Stimulated activated CD4-positive, alpha-beta T cell treated with anti-CD3 and anti-CD28 coated beads, Interleukin-12 subunit alpha, Interleukin-12 subunit beta, amount 100 ng/mL, for 24 hours (primary cell): ENCODE measurements around the gene SPIRE1.

Experiments used
- DNase-seq, 2 experiments: peaks; one replicate each; pipeline ENCODE4 v3.0.0-alpha.2; 2020; ENCODE audit warnings: low read depth in 2 of 2

The SPIRE1 gene

DNA sequence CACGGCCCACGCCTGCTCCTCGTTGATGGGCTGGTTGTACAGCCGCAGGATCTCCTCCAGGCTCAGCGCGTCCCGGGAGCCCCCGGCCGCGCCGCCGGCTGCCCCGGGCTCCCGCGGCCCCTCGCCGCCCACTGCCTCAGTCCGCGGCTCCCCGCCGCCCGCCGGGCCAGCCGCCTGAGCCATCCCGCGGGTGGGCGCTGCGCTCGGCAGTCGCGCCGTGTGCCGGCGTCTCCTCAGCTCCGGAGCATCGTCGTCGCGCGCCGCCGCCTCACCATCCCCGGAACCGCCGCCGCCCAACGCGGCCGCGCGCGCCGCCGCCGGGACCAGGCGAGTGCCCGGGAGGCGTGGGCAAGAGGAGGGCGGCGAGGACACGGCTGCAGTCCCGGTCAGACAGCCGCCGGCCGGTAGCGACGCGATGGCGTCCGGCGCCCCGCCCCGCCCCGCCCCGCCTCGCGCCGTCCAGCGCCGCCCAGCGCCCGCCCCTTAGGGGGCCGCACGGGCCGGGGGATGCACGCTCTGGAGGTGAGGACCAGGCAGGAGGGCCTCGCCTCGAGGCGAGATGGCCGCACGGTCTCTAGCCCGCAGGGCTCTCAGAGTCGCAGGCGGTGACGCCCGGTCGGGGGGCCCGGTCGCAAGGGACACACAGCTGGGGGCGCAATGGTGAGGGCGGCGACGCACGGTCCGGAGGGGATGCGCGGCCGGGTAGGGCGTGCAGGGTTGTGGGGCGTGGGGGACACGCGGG, at the start of gene SPIRE1:
SPIRE1 (minus strand) TSS at position 424 of the 742 bp plus-strand sequence; CDS start at position 183, 241 bp downstream.
- DNase-seq, result no peak

DNA sequence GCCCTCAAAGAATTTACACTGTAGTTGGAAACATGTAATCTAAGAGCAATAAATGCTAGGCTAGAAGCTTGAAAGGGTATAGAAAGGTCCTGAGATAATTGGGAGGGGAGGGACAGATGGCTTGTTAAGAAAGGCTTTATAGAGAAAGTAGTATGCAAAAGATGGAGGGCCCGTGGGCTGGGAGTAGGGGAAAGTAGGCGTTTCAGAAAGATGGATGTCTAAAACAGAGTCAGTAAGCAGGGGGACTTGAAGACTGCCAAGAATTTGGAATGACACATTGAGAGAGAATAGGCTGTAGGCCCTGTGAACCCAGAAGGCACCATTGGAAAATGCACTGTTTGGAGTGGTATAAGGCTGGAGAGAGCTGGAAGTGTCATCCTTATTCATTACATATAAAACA, 45.8 kb upstream of the SPIRE1 start:
- no peak for DNase-seq

DNA sequence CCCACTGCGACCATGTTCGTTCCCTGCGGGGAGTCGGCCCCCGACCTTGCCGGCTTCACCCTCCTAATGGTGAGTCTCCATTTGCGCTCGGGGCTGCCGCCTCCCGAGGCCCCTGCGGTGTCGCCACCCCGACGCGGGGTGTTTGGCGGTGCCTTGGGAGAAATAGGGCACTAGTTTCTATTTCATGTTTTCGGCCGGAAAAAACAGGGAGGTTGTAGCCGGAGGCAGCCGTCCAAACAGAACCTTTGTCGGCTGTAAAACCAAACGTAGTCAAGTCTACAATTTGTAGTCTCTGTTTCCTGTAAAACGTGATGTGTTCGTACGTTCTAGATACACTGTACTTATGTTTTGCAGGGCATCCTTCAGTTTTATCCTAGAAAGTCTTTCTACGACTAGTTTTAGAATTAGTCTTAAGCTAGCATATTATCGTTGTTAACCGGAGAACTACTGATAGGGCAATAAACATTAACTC, 45.2 kb upstream of the SPIRE1 start:
- DNase-seq, result no peak

DNA sequence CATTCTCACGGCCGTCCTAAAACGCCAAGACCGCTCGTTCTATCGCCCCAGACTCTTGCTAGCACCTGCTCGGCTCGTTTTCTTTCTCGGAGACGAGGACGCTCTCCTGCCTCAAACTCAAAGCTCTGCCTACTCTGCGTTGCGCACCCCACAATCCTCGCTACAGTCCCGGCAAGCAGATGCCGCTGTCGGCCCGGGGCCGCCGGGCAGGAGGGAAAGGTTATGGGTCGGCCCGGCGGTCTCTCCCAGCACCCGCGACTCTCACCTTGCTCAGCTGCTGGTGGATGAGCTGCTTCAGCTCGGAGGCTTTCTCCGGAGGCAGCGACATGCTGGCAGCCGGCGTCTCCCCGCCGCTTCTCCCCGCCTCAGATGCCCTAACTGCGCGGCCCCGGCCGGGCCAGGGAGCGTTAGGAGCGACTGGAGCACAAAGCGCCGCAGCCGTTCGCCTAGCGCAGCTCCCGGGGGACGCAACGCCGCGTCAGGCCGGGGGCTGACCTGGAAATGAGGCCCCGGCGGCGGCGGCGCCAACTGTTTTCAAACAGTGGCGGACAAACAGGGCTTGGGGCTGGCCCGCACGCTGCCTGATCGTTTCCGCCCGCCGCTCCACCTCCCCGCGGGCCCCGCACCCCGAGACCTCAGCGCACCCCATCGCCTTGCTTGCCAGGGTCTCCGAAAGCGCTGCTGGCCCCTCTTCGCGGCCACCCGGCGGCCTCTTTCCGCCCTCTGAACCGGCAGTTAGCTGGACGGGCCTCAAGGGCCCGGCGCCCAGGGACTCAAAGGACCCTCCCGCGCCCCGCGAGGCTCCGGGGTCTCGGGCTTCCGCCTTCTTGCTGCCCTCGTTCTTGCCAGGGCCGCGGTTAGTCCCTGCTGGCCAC, 44.6 kb upstream of the SPIRE1 start, which contains the start of the genes CEP76 and PSMG2:
CEP76 (minus strand) TSS at position 503 of the 875 bp plus-strand sequence; CDS start at position 328, 175 bp downstream.
PSMG2 (plus strand) TSS at position 822 of the 875 bp plus-strand sequence. CDS start 66 bp downstream, outside the sequence.
- peak; percentile 73 to 74 for DNase-seq

DNA sequence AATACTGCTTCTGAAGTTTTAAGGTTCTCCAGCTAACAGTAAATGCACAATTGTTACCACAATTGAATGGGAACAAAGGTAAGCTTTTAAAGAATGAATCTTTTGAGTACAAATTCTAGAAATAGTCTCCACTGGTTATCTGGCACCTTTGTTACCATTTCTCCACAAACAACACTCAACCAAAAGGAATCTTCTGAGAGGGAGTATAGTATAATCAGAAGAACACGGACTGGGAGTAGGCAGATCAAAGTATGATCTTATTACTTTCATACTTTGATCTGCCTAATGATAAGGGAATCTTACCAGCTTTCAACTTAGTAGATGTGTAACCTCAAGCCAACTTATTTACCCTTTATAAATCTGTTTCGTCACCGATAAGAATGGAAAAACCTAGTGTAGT, 43.3 kb upstream of the SPIRE1 start:
- no peak for DNase-seq

DNA sequence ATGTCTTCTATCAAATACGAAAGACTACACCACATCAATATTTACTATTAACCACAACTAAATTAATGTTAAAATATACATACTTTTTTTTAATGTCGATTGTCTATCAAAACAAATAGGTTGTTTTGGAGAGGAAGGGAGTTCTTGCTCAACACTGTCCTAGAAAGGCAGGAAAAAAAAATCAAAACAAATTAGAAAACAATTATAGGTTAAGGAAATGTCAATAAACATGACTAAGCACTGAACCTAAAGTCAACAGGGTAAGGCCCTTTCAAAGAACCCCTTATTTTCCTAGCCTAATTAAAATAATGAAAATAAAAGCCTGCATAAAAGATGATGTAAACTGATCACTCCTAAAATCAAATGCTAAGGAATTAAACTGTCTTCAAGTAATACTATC, 41.8 kb upstream of the SPIRE1 start:
- DNase-seq, result no peak

DNA sequence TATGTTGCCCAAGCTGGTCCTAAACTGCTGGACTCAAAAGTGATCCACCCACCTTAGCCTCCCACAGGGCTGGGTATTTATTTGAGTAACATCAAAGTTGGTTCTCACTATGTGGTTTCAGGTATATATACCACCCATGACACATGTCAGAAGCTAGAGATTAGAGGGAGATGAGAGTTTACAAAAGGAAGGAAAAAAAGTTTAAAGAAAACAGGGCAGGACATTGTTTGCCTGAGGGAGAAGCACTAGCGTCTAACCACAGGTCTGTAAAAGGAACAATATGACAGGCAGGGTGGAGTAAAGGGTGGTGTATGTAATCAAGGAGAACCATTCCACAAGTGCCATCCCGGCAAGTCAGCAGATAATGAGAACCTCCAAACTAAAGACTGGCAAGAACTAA, 36.1 kb upstream of the SPIRE1 start:
- no peak for DNase-seq

DNA sequence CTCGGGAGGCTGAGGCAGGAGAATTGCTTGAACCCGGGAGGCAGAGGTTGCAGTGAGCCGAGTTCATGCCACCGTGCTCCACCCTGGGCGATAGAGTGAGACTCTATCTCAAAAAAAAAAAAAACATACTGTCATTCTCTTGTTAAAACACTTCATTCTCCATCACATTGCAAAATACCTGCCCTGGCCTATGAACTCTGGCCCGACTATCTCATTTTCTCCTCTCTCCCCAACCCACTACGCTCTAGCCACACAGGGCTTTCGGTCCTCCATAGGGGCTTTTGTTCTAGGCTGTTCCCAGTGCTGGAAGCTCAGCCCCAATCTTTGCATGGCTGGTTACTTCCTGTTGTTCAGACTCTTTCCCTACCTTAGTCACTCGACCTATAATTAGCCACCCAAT, 34.3 kb upstream of the SPIRE1 start:
- DNase-seq, result no peak

DNA sequence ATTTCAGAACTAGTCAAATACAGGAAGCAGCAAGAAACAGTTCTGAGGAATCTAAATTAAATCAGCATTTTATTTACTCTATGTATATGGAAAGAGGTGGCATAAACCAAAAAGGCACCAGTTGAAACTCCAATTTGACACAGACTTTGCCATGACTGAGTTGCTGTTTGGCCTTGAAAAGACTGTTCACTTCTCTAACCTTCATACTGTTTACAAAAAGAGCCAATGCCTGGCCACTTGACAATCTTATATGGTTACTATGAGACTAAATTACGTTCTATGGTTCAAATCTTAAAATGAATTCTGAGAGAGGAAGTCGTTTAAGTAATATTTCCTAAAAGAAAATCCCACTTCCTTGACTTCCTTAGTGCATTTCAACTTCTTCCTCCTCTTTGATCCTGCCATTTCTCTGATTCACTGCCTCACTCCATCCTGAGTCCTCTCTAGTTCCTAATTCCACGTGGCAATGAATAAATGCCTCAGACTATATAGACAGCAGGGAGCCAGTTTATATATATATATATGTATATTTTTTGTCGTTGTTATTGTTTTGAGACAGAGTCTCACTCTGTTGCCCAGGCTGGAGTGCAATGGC, 31.4 kb upstream of the SPIRE1 start:
- no peak for DNase-seq

DNA sequence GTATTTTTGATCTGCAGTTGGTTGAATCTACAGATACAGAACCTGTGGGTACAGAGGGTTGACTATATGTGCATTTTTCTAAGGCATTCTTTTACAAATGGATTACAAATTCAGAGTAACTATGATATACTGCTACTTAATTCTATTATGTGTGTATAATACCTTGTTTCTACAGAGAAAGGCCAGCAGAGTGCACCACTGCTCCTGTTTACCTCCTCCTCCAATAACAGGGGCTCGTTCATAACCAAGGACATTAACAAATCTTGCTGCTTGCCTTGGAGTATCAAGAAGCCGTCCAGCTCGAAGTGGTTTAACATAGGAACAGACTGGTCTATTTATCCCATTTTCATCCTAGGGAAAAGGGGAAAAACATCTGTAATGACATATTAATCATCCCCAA, 28.2 kb upstream of the SPIRE1 start:
- no peak for DNase-seq

DNA sequence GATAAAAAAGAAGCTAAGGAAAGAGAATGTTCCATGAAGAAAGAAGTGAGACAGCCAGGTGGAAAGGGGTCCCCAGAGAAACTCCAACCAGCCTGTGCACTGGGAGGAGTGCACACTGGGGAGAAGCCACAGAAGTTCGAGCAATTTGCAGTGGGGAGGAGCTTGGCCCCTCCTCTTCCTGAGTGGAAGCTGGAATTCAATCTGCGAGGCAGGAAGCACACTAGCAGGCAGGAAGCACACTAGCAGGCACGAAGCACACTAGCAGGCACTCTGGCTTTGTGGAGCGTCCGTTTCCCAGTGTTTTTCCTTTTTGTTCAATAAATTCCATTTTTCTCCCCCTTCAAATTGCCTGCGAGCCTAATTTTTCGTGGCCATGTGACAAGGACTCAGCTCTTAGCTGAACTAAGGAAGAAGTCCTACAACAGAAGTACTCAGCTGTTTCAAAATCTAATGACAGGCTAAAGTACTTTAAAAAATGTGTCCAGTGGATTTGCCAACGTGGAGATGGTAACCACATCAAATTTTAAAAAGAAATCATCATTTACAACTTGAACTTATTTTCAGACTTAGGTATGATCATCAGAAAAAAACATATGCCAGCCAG, 21.4 kb upstream of the SPIRE1 start:
- no peak for DNase-seq

DNA sequence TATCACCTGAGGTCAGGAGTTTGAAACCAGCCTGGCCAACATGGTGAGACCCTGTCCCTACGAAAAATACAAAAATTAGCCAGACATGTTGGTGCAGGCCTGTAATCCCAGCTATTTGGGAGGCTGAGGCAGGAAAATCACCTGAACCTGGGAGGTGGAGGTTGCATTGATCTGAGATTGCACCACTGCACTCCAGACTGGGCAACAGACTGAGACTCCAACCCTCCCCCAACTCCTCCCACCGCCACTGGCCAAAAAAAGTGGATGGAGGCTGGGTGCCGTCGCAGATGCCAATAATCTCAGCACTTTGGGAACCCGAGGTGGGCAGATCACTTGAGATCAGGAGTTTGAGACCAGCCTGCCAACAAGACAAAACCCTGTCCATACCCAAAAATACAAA, 10.1 kb upstream of the SPIRE1 start:
- no peak for DNase-seq

DNA sequence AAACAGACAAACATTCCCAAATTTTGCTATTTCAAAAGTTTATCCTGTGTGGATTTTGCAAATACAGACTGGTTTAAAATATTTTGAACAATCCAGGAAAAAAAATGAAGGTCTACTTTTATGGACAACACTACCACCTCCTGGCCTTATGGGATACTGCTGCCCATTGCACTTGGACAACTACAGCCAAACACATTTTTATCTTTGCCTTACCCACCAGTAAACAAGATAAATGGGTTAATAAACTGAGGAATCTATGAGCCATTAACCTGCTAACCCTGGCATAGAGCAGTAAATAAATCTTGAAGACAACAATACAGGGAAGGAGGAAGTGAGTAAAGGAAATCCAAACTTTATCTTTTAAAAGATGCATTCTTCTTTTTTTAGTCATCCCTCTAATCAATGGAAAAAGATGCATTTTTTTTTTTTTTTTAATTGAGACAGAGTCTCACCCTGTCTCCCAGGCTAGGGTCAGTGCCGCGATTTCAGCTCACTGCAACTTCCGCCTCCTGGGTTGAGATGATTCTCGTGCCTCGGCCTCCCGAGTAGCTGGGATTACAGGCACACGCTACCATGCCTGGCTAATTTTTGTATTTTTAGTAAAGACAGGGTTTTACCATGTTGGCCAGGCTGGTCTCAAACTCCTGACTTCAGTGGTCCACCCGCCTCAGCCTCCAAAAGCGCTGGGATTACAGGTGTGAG, 2.1 kb upstream of the SPIRE1 start:
- no peak for DNase-seq

DNA sequence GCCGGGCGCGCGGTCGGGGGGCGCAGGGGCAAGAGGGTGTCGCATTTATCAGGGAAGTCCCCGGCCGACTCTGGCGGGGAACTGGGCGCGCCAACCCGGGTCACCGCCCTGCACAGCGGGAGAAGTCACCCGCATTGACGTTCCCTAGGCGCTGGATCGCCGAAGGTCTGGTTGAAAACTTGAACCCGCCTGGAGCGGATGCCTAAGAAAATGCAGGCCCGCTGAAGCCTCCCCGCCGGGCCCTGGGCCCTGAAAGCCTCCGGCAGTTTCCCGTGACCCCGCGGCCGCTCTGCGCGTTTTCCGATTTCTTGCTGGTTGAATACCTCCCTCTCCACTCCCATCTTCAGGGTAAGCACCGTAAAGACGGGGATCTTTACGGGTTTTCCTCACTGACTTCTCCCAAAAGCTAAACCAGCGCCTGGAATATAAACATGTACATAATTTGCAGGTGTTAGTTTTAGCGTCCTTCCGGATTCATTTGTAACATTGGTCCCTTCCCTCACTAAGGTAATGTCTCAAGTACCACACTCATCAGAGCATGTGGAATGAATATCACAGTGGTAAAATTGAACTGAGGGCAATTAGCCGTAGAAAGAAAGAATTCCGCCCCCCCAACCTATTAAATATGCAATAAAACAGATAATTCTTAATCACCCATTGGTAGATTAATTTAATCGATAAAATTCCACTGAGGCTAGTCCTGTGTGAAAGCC, 675 bp upstream of the SPIRE1 start:
- DNase-seq, result no peak

DNA sequence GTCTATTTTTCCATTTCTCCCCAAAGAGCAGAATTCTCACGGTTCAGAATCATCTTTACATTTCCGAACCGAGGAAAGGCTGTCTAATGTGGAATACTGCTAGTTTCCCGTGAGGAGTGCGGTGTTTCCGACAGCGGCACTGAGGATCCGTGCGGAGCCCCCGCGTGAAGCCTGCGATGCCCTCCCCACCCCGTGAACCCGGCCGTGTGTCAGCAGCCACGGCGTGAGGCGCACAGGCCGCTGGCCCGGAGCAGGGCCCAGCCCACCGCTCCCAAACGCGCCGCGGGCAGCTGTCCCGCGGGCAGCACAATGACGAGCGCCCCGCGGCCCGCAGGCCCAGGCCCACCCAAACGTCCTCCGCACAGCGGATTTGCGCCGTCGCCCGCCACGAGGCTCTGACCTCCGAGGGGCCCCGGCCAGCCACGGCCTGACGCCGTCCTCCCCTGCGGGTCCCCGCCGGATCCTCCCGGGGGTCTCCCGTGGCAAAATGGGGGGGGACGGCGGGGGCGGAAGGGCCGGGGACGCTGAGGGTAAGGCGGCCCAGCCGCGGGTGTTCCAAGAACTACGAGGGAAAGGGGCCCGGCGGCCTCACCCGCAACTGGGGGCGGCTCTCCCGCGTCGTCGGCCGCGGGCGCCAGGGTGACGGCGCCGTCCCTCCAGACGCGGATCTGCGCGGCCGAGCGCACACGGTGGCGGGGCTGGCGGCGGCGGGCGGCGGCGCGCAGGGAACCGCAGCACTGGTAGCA, 796 bp downstream of the SPIRE1 start:
- DNase-seq, result peak in 1 of 2 experiments; percentile 11

DNA sequence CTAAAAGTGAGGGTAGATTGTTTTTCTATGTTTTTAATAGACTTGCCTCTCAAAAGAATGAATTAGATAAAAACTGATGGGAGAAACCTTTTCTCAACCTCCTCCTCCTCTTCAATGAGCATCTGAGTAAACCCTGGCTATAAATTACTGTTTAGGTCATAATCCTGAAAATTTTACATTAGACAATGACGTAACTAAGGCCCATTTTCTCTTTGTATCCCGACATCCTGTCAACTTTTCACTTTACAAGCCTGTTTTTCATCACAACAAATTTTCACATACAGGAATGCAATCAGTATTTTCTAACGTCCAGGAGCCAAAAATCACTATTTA, 1.3 kb downstream of the SPIRE1 start:
- no peak for DNase-seq

DNA sequence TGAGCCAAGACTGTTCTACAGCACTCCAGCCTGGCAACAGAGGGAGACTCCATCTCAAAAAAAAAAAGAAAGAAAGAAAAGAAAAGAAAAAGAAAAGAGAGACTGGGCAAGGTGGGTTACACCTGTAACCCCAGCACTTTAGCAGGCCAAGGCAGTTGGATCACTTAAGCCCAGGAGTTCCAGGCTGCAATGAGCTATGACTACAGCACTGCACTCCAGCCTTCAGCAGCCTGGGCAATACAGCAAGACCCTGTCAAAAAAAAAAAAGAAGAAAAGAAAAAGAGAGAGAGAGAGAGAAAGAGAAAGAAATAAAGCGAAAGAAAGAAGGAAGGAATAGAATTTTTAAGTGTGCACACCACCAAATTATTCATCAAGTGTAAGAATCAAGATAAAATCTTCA, 2.9 kb downstream of the SPIRE1 start:
- no peak for DNase-seq

DNA sequence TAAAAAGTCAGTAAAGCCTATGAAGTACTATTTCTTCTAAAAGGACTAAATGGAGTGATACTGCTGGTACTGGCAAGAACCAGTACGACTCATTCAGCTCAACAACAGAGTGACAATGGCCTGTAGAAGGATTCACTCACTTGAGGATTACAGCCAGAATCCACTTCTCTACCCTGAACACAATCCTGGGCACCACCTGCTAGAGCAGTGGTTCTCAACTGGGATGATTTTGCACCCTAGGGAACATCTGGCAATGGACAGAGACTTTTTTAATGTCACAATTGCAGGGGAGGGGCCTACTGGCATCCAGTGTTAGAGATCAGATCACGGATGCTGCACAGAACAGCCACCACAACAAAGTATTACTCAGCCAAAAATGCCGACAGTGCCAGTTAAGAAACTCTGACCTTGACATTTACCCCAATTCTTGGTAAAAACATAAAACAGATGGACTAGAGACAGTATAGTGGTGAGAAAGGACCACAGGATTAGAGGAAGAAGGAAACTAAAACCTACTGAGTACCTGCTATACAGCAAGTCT, 5.0 kb downstream of the SPIRE1 start:
- no peak for DNase-seq

DNA sequence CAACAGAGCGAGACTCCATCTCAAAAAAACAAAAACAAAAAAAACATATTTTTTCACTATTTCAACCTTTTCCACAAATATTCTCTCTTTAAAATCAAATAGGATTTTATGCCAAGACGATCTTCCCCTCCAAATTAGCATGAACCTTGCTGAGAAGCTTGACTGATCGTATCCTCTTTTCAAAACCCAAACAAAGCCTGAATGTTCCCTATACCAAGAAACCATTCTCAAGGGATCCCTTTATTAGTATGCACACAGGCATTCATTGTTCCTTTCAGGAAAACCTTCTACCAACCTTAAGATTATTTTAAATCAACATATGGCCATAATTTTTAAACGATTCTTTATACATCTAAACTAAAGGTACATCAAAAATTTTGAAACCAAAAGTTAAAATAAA, 6.3 kb downstream of the SPIRE1 start:
- no peak for DNase-seq

DNA sequence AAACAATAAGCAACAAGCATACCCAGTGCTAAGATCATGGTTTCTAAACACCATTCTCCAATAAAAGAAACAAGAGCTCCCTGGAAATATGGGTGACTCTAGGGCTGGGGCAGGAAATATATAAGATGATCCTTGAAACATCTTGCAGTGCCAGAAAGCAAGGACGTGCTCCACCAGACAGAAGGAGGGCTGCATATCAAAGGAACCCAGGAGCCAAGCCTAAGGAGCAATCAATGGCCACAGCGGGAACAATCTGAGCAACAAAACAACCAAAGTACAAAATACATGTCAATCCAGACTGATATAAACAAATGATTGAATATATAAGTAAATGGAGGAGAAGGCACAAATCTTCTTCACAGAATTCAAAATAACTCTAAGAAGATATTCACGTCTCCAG, 10.1 kb downstream of the SPIRE1 start:
- DNase-seq, result no peak
